Upper lobe of right lung (tissue), 1 donor: Measurements from ENCODE around the gene HIGD1A. TPM values are rescaled to one million over a fixed set of nuclear protein-coding genes. Genes with fewer than 3 reads are reported as not detected.
A peak's percentile ranks its signal among the peaks of the same experiment; 100 is the strongest.

Experiments used
- ATAC-seq: fragments of 200-7000 bp; cut with Tn5 transposase; one replicate; pipeline ENCODE4 v1.9.1; 2020; ENCODE audit warnings: mild to moderate bottlenecking, moderate library complexity
- DNase-seq: peaks from one replicate; pipeline ENCODE4 v3.0.0-alpha.2; 2020
- H3K27ac ChIP-seq: fragments of 200-600 bp; one replicate; pipeline ENCODE4 v1.8.0; 2022
- H3K27me3 ChIP-seq: fragments of 200-600 bp; one replicate; pipeline ENCODE4 v1.8.0; 2022; ENCODE audit warnings: mild to moderate bottlenecking
- H3K36me3 ChIP-seq: fragments of 200-600 bp; one replicate; pipeline ENCODE4 v1.8.0; 2022
- H3K4me1 ChIP-seq: fragments of 200-600 bp; one replicate; pipeline ENCODE4 v1.8.0; 2022
- H3K4me3 ChIP-seq: fragments of 200-600 bp; one replicate; pipeline ENCODE4 v1.8.0; 2022; ENCODE audit warnings: mild to moderate bottlenecking
- H3K9me3 ChIP-seq: fragments of 200-600 bp; one replicate; pipeline ENCODE4 v1.8.0; 2022
- intact Hi-C: fragments of 100-400 bp; cut with DNase I; formaldehyde crosslinking; loops from one replicate; pipeline ENCODE4 v1.11.0; 2022
- total RNA-seq: library from RNA; stranded (reverse); fragmentation: NEBNext Ultra II Directional; extraction: Animal tissue kit (Norgen Biotek cat#: 25700); gene quantifications from one replicate; pipeline ENCODE4 v1.2.1, GENCODE V29; 2021
- TF ChIP-seq, protein P1 (sequence below): fragments of 200-600 bp; IDR thresholded peaks from one replicate; pipeline ENCODE4 v1.8.0; 2022; ENCODE audit warnings: antibody characterized with exemption
- donor health status: DM: no; HTN: yes; CAD: no; lungs with severe emphysema.

The HIGD1A gene
- total RNA-seq, 1 donor from 2014 or later: 79.7 TPM

GRCh38 chr3:42795621-42796181 lies 8.6 kb downstream of the HIGD1A start:
- H3K9me3 ChIP-seq: no peaks in the 10 kb centered on the region
- ATAC-seq: no peak
- TF ChIP-seq, protein P1, sequence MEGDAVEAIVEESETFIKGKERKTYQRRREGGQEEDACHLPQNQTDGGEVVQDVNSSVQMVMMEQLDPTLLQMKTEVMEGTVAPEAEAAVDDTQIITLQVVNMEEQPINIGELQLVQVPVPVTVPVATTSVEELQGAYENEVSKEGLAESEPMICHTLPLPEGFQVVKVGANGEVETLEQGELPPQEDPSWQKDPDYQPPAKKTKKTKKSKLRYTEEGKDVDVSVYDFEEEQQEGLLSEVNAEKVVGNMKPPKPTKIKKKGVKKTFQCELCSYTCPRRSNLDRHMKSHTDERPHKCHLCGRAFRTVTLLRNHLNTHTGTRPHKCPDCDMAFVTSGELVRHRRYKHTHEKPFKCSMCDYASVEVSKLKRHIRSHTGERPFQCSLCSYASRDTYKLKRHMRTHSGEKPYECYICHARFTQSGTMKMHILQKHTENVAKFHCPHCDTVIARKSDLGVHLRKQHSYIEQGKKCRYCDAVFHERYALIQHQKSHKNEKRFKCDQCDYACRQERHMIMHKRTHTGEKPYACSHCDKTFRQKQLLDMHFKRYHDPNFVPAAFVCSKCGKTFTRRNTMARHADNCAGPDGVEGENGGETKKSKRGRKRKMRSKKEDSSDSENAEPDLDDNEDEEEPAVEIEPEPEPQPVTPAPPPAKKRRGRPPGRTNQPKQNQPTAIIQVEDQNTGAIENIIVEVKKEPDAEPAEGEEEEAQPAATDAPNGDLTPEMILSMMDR: no peak
- intact Hi-C loops: no loop called here
- no peak overlapping the region for H3K27ac ChIP-seq
- H3K4me3 ChIP-seq: no peak overlapping the region
- H3K36me3 ChIP-seq: peaks cover 19% of the 10 kb centered on the region
- no peaks in the 10 kb centered on the region for H3K27me3 ChIP-seq
- H3K4me1 ChIP-seq: peaks cover 11% of the 10 kb centered on the region
- no peak for DNase-seq

DNA sequence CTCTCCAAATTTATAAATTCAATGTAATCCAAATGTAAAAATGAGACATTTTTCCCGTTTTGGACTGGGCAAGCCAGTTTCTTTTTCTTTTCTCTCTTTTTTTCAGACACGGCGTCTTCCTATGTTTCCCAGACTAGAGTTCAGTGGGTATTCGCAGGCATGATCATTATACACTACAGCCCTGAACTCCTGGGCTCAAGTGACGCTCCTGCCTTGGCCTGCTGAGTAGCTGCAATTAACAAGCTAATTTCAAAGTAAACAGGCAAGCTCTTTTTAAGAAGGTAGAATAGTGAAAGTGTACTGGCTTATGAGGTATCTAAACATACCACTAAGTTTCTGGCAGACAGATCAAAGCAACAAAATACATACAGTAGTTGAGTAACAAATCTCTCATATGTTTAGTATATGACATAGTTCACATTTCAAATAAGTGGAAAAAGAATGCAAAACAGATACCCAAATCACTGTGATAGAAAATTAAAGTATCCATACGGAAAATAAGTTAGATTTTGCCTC lies 13.5 kb downstream of the HIGD1A start:
- H3K4me1 ChIP-seq: no peaks in the 10 kb centered on the region
- no peak overlapping the region for H3K4me3 ChIP-seq
- ATAC-seq: peak; percentile 51
- TF ChIP-seq, protein P1: no peak
- H3K9me3 ChIP-seq: no peaks in the 10 kb centered on the region
- intact Hi-C loops: no loop called here
- no peak overlapping the region for H3K27ac ChIP-seq
- H3K36me3 ChIP-seq: peaks cover 35% of the 10 kb centered on the region
- no peak for DNase-seq
- no peaks in the 10 kb centered on the region for H3K27me3 ChIP-seq

DNA sequence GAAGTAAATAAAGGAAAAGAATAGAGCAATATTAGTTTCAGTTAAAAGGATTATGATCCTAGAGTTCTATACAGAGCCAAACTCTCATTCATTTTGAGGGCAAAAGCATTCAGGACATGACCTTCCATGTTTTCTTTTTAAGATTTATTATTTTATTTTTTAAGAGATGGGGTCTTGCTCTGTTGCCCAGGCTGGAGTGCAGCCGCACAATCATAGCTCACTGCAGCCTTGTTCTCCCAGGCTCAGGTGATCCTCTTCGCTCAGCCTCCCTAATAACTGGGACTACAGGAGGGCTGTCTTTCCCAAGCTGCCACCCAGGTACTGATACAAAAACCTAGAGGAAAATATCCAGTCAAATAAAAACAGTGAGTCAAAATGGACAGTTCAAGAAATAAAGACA lies 17.7 kb downstream of the HIGD1A start:
- ATAC-seq (no peak), DNase-seq (no peak)
- Histone ChIP-seq H3K27me3 (no peaks in the 10 kb centered on the region), H3K4me3 (no peak overlapping the region), H3K4me1 (no peaks in the 10 kb centered on the region), H3K36me3 (peaks cover 48% of the 10 kb centered on the region), H3K27ac (no peak overlapping the region), H3K9me3 (no peaks in the 10 kb centered on the region)
- TF ChIP-seq, protein P1: no peak
- intact Hi-C loops: no loop called here

- Histone ChIP-seq H3K9me3 (no peaks in the 10 kb centered on the region), H3K36me3 (peaks cover 48% of the 10 kb centered on the region), H3K27ac (no peak overlapping the region), H3K27me3 (no peaks in the 10 kb centered on the region), H3K4me3 (no peak overlapping the region), H3K4me1 (no peaks in the 10 kb centered on the region)
- TF ChIP-seq, protein P1: no peak
- DNase-seq: no peak
- intact Hi-C loops: no loop called here
- ATAC-seq: no peak
These were observed 18.1 kb downstream of the HIGD1A start for GRCh38 chr3:42786212-42786611.

DNA sequence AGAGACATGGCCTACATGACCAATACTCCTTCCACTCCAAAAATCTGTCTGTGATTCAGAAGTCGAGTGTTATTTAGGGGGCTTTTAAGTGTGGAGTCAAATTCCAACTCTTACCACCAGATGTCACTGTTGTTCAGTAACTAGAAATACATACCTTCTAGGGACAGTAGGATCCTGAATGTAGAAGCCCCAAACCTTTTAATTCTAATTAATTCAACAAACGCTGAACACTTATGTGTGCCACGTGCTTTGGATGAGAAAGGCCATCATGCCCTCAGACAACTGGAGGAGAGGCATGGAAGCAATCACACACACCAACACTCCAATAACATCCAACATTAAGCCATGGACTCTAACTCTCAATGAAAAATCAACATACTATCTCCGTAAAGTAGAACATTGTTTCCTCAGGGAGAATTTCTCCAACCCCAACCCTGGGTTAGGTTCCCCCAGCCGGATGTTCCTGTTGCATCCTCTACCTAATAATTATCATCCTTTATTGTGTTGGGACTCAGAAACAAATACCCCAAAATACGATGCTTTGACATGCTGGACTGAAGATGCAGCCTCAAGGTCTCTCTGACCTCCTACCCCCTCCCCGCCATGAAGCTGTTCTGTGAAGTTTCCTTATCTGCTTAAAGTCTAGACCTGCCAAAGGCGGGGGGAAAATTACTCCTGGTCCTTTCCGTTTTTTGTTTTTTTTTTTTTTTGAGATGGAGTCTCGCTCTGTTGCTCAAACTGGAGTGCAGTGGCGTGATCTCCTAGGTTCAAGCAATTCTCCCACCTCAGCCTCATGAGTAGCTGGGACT lies 23.2 kb downstream of the HIGD1A start:
- H3K27ac ChIP-seq: no peak overlapping the region
- peak; percentile 87 for ATAC-seq

More for the DNA sequence above, 23.2 kb downstream of the HIGD1A start:
- Histone ChIP-seq H3K27me3 (no peaks in the 10 kb centered on the region), H3K9me3 (no peaks in the 10 kb centered on the region), H3K4me3 (no peak overlapping the region), H3K36me3 (peaks cover 31% of the 10 kb centered on the region), H3K4me1 (peaks cover 10% of the 10 kb centered on the region)
- DNase-seq: no peak
- intact Hi-C loops: loop anchor here (5.0 kb wide), 1 partner anchor 51 kb away; no protein-coding TSS in a partner anchor
- TF ChIP-seq, protein P1: peak; percentile 85
